Inflammatory macrophage treated with lipopolysaccharide for 1 hour (primary cell): ENCODE data around the gene NLE1.
"Not testable (repeated sequence)": the region's sequence is repeated elsewhere in the genome, so short reads cannot be mapped to it uniquely, and the experiment has no call there.

ENCODE experiments used
- DNase-seq, 2 donors: peaks; one replicate each; pipeline ENCODE4 v3.0.0-alpha.2; 2020 to 2022

Gene NLE1

DNA sequence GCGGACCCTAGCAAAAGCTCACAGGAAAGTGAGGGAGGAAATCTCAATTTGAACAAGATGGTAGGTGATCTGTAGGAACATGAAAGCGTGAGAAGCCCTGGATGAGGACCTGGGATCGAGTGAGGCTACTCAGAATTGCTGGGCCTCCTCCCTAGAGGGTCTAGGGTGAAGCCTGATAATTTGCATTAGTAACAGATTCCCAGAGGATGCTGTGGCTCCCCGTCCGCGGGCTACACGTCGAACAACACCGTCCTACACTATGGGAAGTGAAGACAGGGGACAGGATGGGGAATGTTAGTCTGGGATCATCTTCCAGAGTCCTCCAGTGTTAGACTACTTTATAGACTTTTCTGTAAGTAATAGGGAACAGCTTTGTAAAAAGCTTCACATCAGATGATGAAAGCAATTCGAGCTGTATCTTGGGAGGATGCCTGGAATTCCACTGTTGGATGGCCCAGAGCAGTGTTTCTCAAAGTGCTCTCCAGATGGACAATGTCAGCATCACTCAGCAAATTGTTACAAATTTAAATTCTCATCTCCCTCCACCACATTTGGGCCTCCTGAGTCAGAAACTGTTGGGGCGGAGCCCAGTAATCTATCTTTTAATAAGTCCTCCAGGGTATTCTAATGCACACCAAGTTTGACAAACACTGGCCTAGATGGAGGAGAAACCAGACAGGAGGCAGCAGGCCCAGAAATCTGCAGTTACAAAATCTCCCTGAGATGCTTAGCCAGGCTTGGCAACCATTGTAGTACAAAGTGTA lies 14.2 kb downstream of the NLE1 start:
- DNase-seq = no peak

DNA sequence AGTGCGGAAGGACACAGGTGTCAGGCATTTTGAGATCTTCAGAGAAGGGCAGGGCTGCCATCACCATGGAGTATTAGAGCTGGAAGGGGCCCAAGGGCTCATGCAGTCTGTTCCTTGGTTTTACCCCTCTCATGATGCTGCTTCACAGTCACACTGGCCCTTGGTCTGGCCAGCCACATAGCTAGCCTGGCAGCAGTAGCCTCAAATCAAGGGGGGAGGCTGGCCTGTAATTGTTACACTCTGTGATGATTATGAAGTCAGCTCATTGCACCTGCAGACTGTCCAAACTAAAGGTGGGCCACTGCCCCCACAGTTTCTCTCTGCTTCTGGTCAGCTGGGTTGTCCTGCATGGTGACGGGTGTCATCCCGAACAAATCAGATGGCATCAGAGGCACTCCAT lies 20.8 kb downstream of the NLE1 start, which contains the start of gene FNDC8:
Gene FNDC8, plus strand, starts transcription at position 301 of the 400 bp plus-strand sequence. Its CDS starts 79 bp downstream, at position 380.
- DNase-seq = no peak

DNA sequence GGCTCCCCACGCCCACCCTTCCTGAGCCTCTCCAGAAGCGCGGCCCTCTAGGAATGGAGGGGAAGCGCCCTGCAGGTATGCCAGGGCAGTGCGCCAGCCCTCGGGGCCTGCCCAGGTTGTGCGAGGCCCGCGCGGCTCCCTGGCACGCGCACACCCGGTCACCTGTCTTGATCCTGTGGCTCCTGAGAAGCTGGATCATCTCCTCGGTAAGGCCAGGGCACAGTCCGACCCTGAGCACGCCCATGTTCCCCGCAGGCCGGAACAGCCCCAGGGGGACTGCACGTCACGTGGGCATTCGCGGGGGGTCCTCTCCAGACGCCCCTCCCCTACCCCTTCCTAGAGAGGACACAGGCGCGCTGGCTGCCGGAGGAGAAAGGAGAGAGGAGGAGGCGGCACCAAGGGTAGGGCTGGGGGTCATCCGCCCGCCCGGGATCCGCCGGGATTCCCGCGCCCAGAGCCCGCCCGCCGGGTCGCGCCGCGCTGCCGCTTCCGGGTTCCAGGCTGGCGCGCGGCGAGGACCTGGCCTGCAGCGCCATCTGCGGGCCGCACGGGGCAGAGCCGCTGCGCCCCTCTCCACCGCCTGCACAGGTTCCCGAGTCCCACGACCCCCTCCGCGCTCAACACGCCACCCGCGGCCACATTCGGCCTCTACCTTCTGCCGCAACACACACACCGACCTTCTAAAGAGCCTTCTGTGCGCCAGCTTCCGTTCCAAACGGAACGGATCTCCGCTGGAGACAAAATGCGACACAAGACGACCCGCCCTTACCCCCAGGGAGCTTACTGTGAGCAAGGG lies 22.5 kb downstream of the NLE1 start, which contains the start of gene RAD51D:
Gene RAD51D, minus strand, starts transcription at position 491 of the 796 bp plus-strand sequence. Its CDS starts 247 bp downstream, at position 244.
- peak; percentile 48 to 78 for DNase-seq

DNA sequence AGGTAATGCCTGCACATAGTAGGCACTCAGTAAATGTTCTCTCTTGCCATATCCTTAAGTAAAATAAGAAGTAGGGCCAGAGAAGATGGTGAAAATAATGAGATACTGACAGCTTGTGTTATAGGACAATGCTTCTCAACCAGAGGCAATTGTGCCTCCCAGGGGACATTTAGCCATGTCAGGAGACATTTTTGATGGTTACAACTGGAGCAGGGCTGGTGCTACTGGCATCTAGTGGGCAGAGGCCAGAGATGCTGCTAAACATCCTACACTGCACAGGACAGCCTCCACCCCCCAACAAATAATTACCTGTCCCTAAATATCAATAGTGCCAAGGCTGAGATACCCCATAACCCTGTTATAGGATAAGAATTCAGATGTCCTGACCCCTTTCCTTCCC lies 24.1 kb downstream of the NLE1 start:
- DNase-seq = peak; percentile 36 to 39

DNA sequence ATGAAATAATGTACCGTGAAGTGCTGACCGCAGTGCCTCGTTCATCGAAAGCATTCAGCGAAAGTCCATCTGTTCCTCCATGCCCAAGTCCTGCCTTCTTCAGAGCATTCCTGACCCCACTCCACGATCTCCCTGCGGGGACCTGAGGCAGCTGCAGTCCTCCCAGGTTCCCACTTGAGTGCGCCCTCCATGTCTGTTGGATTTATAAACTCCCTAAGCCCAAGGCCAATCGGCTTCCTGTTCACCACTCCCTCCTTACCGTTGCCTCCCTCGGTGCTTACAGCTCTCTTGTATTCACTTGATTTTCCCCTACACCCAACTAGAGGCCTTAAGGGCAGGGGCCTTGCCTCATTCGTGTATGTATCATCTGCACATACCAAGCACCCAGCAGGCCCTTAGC lies 25.3 kb downstream of the NLE1 start:
- DNase-seq = no peak

DNA sequence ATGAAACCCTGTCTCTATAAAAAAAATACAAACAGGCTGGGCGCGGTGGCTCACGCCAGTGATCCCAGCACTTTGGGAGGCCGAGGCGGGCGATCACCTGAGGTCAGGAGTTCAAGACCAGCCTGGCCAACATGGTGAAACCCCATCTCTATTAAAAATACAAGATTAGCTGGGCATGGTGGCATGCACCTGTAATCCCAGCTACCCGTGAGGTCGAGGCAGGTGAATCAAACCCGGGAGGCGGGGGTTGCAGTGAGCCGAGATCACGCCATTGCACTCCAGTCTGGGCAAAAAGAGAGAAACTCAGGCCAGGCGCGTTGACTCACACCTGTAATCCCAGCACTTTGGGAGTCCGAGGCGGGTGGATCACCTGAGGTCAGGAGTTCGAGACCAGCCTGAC lies 31.3 kb downstream of the NLE1 start:
- not testable (repeated sequence) for DNase-seq

DNA sequence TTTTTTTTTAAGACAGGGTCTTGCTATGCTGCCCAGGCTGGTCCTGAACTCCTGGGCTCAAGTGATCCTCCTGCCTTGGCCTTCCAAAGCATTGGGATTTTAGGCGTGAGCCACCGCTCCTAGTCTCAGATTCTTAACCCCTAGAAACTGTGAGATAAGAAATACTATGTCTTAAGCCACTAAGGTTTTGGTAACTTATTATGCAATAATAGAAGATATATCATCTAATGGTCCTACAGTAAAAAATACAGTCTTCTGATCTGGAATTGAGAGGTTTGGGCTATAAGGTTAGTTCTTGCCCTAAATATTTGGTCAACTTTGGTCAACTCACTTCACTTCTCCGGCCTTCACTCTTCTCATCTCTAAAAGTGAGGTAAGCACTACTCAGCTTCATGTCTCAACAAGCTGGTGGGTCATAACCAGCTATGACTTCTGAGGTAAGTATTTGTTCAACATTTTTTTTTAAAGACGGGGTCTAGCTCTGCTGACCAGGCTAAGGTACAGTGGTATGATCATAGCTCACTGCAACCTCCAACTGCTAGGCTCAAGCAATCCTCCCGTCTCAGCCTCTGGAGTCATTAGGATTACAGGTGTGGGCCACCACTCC lies 37.2 kb downstream of the NLE1 start:
- no peak for DNase-seq

DNA sequence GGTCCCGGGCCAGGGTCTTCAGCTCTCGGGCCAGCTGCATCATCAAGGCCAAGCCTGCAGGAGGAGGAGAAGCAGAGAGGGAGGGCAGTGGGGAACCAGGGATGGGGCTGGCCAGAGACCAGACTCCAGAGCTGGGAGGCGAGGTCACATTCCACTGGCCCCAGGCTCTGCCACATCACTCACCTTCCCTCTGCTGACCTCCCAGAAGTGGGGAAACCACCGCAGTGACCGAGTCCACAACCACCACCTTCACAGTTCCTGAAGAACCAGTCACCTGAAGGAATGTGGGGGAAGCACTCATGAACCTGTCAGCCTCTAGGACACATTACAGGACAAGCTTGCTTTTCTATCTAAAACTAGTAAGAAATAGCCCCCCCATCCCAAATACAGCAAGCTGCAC lies 38.8 kb downstream of the NLE1 start:
- DNase-seq = no peak

DNA sequence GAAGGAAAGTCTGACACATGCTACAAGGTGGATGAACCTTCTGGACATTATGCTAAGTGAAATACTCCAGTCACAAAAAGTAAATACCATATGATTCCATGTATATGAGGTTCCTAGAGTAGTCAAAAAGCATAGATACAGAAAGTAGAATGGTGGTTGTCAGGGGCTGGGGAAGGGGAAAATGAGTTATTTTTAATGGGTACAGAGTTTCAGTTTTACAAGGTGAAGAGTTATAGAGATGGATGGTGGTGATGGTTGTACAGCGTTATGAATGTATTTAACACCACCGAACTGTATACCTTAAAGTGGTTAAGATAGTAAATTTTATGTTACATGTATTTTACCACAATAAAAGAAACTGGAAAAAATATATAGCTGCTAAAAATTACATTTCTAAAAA lies 40.4 kb downstream of the NLE1 start:
- DNase-seq = no peak

DNA sequence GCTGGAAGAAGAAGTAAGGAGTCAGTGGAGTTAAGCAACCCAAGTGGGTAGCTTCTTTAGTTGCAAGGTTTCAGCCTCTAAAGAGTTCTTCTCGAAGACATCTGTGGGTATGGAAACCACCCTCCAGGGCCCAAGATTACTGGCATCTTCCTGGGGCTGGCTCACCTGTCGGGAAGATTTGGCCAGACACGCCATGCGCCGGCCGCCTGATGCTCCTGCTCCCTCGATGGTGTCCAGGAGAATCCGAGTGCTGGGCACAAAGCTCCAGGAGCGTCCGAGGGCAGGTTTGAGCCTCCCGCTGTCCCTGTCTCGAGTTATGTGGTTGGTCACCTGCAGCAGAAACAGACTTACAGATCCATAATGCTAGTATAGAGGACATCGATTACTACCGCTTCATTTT lies 41.1 kb downstream of the NLE1 start:
- DNase-seq = no peak

DNA sequence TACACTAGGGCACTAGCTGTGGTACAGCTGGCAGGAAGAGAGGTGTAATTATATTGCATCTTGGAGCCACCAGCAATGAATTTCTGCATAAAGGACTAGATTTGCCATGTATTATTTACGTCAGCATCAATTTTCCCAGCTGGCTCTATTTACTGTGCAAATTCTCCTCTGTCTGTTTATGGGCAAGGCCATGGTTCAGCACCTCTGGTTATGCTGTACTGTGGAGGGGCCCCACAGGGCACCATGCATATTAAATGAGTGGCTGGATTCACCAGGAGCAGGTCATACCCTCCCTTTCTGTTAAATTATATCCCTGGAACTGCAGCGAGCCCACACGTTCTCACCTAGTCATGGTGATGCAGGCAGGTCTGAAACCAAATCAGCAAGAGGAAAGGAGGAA lies 42.2 kb downstream of the NLE1 start:
- no peak for DNase-seq

DNA sequence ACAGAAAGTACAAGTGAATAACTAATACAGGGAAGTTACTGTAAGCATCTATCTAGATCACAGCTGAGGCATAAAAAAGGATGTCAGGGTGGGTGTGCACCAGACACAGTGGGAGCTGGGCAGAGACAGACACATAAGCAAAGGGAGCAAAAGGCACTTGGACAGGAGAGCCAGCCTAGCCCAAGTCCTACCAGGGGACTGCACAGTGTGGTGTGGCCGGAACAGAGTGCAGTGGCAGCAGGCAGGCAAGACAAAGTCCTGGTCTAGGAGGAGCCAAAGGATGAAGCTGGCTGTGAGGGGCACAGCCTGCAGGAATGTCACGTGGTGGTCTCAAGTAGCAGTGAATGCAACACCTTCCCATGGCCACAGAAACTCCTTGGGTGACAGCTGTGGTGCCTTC lies 44.3 kb downstream of the NLE1 start:
- DNase-seq = no peak

DNA sequence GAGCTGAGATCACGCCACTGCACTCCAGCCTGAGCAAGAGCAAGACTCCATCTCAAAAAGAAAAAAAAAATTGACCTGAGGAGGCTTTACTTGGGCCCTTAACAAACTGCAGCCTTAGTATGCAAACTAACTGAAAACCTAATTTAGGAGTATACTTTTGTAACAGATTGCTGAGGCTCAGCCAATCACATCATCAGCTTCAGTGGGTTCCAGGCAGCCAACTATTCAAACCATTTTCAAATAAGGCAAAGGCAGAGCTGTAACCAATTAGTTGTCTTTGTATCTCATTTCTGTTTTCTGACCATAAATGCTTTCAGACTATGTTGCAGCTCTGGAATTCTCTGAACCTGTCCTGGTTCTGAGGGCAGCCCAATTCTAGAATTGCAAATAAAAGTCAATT lies 46.4 kb downstream of the NLE1 start:
- DNase-seq = no peak

DNA sequence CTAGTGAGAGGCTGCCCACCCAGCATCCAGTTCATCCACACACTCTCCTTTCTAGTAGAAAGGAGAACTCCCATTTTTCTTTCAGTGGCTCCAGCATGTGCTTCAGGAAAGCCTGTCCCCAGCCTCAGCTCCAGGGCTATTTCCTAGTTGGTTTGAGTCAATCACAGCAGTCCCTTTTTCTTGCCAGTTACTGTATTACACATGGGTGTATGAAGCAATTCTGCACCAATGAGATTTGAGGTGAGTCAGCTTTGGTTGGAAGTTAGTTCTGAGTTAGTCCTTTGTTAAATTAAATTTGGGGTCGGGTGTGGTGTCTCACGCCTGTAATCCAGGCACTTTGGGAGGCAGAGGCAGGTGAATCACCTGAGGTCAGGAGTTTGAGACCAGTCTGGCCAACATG lies 47.2 kb downstream of the NLE1 start:
- peak; percentile 62 to 65 for DNase-seq

DNA sequence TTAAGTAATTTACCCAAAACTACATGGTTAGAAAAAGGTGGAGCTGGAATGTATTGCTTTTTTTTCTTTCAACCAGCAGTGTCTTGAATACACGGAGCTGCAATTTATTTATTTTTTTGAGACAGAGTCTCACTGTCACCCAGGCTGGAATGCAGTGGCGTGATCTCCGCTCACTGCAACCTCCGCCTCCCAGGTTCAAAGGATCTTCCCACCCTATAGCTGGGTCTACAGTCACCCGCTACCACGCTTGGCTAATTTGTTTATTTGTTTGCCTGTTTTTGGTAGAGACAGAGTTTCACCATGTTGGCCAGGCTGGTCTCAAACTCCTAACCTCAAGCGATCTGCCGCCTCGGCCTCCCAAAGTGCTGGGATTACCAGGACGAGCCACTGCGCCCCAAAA lies 51.4 kb downstream of the NLE1 start:
- DNase-seq = not testable (repeated sequence)

DNA sequence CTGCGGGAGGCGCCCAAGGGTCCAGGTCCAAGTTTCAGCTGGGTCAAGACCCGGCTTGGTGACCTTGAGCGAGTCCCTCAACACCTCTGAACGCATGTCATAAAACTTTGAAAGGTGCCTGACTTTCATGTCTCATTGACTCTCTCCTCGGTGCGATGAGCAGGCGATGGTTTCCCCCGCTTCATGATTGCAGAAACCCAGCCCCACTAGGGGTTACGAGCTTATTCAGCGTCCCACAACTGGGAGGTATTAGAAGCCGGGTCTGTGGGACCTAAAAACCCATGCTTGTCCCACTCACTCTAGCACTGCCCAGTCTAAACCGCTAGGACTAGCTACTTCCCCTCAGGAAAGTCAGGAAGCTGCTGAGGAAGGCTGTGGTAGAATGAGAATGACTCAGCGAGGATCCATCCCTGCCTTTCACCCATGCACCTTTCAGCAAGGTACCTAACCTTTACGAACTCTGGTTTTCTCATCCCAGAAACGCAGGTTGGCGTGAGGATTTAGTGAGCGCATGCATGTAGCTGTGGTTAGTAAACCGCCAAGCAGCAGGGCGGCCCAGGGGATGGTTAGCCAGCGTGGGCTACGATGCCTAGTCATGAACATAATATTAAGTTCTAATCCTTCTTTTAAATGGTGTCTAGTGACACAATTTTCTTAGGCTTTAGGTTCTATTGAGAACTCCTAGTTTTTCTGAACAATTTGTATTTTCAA lies 52.4 kb downstream of the NLE1 start:
- DNase-seq = peak; percentile 65 to 75

DNA sequence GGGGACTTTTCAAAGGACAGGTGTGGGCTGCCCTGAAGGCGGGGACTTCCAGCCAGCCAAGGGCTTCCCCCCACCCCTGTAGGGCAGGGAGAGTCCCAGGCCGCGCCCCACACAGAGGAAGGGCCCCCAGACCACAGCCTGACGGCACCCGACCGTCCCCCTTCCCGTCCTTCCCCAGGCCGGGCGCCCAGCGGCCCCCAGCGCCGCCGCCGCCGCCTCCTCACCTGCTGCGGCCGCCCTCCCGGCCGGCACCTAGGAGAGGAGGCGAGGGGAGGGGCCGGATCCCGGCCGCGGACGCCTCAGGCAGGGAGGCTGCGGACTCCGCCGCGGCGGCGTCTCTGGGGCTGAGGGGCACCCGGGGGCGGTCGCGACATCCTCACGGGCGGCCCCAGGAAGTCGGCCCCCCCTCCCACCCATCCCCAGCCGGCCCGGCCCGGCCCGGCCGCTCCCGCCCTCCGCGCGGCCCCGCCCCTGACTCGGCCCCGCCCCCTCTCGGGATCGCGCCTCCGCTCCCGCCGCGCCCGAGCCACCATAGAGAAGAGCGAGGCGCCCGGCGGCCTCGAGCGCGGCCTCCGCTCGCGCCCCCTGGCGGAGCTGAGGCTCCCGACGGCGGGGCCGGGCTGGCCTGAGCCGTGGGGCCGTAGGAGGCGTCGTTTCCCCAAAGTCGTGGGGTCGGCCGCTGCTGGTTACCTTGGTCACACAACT lies 53.1 kb downstream of the NLE1 start:
- peak; percentile 81 to 93 for DNase-seq

DNA sequence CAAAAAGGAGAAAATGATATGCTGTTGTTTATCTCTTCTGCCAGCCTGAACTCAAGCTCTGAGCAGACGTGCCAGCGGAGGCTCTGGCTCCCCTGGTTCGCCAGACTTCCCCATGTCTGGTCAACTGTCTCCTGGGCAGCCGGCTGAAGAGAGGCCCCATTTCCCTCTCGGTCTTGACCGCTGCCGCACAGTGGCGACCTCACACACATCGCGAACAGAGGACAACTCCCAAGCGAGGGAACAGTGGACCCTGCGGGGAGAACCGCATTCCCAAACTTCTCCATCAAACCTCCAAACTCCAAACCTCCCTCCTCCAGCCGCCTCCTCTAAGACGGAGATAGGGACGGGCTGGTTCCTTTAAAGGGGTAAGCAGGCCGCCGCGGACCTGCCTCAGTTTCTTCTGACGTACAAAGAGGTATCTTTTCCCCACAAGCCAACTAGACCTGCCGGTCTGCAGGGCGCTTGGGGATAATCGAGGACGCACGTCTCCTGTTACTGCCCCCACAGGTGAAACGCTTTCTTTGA lies 53.7 kb downstream of the NLE1 start:
- peak in 1 of 2 donors; percentile 43 for DNase-seq

DNA sequence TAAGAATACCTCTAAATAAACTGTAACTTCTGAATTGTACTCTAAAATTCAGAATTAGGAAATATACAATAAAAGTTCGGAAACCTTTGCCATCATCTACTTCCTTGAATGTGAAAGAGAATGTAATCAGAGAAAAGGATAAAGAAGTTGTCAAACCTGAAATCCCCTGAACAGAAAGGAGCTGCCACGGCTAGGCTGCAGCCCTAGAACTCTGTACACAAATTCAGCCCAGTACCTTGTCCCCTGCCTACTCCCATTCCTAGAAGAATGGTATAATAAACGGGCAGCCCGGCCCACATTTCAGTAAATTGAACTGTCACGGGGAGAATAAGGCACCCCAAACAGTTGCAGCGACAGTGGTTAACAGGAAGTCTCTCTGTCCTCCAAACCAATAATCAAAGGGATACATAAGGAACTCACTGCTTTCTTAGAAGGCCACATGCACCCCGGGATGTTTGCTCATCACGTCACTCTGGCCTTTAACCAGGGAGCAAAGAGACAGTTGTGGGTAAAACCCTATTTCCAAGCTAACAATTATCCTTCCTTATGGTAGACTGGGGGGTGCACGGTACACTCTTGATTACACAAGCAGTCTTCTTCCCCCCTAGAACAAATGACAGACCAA lies 54.3 kb downstream of the NLE1 start:
- DNase-seq = peak; percentile 71 to 85

DNA sequence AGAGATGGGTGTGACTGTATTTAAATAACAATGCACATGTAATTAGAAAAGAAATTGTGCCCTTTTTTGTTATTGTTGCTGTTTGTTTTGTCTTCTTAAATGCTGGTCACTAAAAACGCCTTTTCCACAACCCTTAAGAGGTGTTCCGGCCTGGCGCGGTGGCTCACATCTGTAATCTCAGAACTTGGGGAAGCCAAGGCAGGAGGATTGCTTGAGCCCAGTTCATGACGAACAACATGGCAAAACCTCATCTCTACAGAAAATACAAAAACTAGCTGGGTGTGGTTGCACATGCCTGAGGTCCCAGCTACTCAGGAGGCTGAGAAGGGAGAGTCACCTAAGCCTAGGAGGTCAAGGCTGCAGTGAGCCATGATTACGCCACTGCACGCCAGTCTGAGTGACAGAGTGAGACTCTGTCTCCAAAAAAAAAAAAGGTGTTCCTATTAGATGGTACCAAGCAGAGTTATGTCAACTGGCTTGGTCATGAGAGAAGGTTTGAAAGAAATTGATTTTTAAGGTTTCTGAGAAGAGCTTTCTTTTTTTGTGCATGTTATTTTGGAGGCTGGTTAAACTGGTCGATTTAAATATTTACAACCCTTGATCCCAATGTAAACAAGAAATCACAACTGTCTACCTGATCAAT lies 55.1 kb downstream of the NLE1 start:
- DNase-seq = no peak

DNA sequence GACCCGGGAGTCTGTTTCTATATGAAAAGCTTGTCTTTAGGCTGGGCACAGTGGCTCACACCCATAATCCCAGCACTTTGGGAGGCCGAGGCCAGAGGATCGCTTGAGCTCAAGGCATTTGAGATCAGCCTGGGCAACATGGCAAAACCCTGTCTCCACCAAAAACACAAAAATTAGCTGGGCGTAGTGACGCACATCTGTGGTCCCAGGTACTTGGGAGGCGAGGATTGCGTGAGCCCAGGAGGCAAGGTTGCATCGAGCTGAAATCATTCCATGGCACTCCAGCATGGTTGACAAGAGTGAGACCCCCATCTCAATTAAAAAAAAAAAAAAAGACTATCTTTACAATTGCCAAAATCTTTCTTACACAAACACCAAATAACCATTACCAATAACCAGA lies 55.9 kb downstream of the NLE1 start:
- no peak for DNase-seq
